NCI-H2227 treated with DMSO at 0.1 percent for 48 hours (cell line): ENCODE measurements around the gene COL4A2.
"Not testable (repeated sequence)": the region's sequence is repeated elsewhere in the genome, so short reads cannot be mapped to it uniquely, and the experiment has no call there.

Source experiments
- DNase-seq: peaks from one replicate; lab custom pipeline; 2025; lab: John Stamatoyannopoulos, UW

The COL4A2 gene

DNA sequence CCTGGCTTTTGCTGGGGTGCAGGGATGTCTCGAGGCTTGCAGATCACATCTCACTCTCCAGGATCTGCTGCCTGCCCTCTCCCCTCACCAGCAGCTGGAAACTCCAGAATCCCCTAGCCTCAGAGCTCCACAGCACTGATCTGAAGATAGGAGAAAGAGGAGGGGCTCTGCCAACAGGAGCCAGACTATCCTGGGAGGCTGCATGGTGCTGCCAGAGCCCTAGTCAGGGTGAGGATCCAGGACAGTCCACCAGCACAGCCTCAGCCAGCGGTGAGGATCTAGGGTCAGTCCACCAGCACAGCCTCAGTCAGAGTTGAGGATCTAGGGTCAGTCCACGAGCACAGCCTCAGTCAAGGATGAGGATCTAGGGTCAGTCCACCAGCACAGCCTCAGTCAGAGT is 189.2 kb downstream of the COL4A2 start:
- no peak for DNase-seq

DNA sequence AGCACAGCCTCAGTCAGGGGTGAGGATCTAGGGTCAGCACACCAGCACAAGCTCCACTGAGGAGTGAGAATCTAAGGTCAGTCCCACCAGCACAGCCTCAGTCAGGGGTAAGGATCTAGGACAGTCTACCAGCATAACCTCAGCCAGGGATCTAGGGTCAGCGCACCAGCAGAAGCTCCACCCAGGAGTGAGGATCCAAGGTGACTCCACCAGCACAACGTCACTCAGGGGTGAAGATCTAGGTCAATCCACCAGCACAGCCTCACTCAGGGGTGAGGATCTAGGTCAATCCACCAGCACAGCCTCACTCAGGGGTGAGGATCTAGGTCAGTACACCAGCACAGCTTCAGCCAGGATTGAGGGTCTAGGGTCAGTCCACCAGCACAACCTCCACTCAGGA is 189.9 kb downstream of the COL4A2 start:
- no peak for DNase-seq

DNA sequence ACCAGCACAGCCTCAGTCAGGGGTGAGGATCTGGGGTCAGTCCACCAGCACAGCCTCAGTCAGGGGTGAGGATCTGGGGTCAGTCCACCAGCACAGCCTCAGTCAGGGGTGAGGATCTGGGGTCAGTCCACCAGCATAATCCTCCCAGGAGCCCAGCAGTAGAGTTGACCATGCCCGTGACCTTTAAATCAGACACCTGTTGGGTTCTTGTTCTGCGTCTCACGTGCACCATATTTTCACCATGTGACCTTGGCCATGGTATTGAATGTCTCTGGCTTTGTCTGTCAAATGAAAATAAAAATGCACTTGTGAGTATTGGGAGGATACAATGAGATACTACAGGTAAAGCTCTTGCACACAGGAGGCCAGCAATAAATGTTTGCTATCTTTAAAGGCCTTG is 190.8 kb downstream of the COL4A2 start:
- not testable (repeated sequence) for DNase-seq

DNA sequence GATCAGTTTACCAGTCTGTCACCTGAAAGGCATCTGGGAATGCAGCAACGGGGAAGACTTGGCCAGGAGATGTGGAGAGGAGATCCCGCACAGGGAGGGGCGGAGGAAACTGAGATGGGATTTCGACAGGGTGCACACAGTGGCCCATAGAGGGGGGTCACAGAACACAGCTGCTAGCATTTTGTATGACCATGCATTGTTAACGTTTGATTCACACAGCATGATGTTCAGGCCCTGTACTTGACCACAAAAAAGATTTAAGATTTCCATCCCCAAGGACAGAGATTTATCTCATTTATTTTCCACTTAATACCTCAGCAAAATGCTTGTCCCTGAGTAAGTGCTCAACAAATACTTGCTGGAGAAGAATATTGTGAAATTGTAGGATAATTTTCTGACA is 191.2 kb downstream of the COL4A2 start:
- no peak for DNase-seq

DNA sequence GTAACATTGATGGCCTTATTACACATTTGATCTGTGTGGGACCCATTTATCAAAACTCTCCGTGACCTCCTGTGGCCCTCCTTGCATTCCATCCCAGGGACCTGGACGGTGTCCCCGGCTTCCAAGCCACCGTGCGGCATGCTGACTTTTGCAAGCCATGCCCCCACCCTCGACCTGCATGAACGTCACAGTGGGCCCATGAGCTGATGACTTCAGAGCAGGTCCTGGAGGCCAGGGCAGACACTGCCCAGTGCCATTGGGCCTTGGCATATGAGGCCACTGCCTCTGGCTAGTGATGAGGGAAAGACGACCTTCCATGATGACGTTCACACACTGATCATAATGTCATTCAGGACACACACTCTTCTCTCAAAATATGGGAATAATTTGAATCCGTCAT is 191.7 kb downstream of the COL4A2 start:
- no peak for DNase-seq

DNA sequence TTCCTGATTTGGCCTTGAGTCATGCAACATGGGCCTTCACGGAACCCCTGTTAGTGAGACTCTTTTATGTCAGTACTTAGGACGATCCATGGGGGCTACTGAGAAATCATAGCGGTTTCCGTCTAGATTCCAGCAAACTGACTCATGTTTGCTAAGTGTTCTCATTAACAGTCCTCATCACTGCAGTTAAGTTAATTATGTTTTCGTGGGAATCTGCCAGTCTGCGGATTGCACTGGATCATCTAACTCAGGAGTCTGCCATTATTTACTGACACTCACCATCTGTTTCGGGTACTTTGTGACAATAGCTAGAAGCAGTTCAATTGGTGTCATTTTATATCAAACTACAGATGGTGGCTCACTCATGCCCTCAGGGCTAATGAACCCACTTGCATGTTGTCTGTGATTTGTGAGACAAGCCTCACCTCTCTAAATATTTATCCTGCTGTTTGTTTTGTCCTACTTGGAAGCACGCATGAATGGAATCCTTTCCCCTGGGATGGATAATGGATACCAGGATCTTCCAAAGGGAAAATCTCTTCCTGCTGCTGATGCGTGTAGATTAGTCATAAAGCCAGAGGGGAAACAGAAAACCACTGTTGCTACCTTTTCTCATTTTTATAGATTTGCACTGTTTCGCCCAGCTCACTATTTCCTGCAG is 192.7 kb downstream of the COL4A2 start:
- no peak for DNase-seq

DNA sequence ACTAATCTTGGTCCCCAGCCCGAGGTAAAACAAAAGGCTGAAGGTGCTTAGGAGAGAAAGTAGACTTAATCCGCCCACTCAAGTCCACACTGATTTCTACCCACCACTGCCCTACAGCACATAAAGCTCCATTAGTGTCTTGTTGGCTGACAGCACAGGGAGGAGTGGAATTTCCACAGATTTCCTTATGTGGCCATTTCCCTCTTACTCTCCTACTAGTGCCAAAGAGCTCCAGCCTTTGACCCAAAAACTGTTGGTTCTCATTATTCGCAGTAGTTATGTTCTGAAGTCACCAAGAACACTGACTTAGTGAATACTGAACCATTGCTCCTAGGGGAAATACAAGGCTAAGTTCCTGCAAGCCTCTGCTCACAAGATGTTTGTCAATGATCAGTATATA is 193.3 kb downstream of the COL4A2 start:
- no peak for DNase-seq

DNA sequence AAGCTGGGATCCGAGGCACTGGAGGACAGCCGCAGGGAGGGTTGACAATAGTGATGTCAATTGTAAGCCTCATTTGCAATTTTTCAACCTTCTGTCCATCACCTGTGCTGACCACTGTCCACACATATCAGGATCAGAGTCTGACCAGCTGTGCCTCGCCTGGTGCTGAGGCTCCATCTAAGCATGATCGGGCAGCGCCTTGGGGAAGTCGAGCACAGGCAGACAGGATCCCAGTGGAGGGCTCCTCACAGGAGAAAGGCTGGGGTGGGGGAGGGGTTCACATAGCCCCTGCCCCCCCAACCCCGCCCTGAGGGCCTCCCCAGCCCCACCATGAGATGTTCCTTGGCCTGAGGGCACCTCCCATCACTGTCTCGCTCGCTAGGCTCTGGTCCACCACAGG is 194.1 kb downstream of the COL4A2 start:
- no peak for DNase-seq

DNA sequence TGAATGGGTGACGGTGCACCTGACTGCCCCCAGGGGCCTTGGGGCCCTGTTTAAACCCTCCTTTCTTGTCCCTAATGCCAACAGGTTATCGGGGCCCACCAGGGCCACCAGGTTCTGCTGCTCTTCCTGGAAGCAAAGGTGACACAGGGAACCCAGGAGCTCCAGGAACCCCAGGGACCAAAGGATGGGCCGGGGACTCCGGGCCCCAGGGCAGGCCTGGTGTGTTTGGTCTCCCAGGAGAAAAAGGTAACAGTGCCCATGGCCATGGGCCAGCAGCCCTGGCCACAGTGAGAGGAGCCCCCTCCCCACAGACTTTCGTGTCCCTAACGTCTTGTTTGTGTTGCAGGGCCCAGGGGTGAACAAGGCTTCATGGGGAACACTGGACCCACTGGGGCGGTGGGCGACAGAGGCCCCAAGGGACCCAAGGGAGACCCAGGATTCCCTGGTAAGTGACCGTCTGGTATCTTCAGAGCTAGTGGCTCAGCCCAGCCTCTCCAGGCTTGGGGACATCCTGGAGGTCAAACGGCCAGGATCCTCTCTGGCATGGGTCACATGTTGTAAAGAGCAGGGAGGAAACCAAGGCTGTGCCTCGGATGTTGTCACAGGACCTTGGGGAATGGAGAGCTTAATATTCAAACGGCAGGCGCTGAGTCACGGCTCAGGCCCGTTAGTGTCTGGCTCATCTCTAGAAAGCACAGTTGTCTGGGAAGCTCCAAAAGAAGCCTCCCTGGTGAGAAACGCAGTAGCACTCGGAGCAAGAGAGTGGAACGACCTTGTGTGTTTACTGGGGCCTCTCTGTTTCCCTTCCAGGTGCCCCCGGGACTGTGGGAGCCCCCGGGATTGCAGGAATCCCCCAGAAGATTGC is 196.2 kb downstream of the COL4A2 start:
- DNase-seq: no peak

DNA sequence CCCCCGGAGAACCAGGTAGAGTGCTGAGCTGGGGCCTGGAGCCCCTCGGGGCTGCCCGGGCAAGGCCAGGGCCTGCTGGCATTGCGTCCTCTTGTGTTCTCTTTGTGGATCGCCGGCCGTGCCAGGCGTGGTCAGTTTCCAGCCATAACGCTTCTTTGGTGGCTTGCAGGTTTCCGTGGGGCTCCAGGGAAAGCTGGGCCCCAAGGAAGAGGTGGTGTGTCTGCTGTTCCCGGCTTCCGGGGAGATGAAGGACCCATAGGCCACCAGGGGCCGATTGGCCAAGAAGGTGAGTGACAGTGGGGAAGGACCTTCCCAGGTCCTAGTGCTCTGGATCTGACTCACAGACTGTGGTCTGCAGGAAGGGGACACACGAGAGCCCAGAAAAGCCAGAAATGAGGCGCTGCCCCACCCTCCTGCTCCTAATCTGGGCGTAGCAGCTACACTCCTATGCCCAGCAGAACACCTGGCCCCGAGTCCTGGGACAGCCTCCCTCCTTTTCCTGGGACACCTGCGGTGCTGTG is 197.0 kb downstream of the COL4A2 start:
- DNase-seq: no peak

DNA sequence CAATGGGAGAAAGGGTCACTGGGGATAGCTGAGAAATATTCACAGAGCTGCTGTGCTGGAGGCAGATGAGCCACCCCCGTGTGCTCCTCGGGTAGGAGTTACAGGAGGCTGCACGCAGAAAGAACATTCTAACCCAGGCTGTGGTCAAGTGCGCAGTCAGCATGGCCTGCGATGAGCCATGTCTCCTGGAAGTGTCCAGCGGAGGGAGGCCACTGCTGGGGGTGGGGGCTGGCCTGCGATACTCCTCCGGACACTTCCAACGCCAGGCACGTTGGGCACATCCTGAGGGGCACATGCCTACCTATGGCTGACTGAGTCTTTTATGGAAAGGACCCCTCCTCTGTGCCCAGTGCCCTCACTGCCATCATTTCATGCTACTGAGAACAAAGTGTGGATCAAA is 198.5 kb downstream of the COL4A2 start:
- no peak for DNase-seq

DNA sequence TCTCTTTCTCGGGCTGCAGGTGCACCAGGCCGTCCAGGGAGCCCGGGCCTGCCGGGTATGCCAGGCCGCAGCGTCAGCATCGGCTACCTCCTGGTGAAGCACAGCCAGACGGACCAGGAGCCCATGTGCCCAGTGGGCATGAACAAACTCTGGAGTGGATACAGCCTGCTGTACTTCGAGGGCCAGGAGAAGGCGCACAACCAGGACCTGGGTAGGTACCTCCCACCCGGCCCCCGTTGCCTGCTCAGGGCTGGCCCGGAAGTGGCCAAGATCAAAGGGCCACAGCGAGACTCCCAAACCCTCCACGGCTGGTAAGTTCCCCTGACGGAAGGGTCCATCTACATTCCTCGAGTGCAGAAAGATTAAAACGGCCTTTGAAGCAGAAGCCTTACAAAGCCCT is 199.3 kb downstream of the COL4A2 start:
- DNase-seq: no peak

DNA sequence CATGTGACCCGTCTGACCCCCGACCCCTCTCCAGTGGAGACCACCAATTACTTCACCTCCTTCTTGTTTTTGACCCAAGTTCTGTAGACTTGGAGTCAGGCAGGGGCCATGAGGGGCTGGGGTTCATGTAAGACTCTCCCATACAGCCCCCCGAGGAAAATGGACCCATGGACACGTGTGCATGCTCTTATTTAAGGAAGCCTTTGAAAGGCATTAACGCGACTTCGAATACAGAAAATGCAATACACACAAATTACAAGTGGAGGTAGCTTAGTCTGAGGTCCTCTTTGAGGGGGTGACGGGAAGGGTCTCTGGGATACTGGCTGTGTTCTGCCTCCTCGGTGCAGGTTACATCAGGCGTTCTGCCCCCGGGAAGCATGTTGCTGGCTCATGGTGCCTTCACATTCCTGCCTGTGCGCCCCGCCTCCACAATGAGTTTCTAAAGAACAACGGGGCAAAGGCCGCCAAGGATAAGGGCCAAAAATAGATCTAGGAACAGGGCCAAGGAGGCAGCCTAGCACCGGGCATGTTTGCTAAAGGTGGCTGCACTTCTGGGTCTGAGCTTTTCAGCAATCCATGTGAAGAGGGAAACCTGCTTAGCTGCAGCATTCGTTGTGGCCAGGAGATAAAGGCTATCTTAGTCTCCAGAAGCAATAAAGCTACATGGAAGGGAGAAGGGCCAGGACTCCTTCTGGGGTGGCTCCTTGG is 199.9 kb downstream of the COL4A2 start:
- no peak for DNase-seq

DNA sequence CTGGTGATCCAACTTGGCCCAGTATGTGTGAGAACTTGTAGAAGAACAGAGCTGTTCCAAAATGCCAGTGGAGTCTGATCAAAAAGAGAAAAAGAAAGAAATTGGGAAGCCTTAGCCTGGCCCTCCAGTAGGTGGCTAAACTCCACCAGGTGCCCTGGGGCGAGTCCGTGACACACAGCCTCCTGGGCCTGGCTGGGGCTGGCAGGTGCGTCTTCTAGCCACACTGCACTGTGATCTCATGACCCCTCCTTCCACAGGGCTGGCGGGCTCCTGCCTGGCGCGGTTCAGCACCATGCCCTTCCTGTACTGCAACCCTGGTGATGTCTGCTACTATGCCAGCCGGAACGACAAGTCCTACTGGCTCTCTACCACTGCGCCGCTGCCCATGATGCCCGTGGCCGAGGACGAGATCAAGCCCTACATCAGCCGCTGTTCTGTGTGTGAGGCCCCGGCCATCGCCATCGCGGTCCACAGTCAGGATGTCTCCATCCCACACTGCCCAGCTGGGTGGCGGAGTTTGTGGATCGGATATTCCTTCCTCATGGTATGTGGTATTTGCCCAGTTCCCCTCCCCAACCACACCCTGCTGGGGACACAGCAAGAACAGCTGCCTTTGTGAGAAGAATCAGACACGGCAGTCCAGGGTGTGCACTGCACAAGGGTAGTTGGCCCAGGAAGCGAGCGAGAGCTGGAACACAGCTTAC is 200.7 kb downstream of the COL4A2 start:
- DNase-seq: no peak

DNA sequence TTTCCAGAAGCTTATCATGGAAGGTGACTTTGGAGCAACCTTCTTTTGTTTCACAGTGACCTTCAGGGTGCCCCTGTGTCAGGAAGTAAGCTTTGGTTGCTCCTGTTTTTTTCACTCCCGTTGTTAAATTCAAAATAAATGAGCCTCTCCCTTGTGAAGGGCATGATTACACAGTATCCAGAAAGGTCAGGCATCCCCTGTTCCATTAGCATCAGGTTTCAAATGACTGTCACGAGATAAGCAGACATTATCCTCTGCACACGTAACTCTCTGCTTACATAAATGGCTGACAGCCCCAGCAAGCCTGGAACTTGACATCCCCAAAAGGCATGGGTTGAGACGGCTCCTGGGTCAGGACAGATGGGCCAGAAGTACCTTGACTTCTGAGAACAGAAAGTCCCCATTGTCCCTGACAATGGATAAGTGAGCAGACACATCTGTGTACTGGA is 202.4 kb downstream of the COL4A2 start:
- DNase-seq: no peak

DNA sequence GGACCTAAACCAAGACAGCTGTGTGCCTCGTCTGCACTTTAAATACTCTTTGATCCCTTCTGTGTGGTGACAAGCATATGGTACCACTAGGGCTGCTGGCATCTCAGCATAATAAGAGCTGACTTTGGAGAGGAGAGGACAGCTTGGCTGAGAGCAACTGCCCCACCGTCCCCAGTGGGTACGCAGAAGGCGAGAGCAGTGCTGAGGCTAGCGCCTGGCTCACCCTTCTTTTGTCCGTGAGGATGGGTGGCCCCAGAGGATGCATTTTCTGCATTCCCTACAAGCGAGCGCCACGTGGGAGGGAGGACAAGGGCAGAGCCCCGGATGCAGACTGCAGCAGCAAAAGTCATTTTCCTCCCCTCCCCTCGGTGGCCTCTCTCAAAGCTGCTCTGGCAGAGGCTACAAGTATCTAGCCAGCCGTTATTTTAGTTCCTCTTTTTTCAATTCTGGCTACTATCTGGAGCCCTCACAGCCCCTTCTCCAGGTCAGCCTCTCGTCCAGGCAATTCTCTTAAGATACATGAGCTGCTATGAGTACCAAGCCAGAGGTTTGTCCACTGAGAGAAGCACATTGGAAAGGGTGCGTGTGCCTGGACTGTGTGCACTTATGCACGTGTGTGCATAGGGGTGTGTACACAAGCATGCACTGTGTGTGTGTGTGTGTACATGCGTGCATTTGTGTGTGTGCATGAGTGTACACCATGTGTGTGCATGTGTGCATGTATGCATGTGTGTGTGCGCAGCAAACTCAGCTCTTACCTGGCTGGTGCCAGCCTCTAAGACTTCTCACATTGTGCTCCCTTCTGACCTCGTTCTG is 203.1 kb downstream of the COL4A2 start:
- DNase-seq: no peak

DNA sequence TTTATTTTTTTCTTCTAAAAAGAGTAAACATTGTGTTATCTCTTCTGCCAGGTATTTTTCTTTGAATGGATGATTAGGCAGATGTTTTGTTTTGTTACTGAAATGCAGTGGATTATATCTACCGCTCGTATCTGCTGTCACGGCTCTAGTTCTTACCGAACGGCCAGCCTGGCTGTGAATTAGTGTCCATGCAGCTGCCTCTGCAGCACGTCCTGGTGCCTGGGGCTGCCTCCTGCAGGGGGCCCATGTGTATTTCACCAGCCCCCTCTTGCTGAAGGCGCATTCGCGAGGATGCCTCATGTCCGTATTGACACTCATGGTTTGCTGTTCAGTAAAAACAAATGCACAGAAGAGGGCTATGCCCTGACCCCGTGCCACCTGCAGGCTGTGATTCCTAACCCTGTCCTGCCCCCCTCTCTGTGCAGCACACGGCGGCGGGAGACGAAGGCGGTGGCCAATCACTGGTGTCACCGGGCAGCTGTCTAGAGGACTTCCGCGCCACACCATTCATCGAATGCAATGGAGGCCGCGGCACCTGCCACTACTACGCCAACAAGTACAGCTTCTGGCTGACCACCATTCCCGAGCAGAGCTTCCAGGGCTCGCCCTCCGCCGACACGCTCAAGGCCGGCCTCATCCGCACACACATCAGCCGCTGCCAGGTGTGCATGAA is 204.6 kb downstream of the COL4A2 start:
- no peak for DNase-seq

DNA sequence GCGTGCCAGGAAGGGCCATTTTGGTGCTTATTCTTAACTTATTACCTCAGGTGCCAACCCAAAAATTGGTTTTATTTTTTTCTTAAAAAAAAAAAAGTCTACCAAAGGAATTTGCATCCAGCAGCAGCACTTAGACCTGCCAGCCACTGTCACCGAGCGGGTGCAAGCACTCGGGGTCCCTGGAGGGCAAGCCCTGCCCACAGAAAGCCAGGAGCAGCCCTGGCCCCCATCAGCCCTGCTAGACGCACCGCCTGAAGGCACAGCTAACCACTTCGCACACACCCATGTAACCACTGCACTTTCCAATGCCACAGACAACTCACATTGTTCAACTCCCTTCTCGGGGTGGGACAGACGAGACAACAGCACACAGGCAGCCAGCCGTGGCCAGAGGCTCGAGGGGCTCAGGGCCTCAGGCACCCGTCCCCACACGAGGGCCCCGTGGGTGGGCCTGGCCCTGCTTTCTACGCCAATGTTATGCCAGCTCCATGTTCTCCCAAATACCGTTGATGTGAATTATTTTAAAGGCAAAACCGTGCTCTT is 205.2 kb downstream of the COL4A2 start:
- no peak for DNase-seq

DNA sequence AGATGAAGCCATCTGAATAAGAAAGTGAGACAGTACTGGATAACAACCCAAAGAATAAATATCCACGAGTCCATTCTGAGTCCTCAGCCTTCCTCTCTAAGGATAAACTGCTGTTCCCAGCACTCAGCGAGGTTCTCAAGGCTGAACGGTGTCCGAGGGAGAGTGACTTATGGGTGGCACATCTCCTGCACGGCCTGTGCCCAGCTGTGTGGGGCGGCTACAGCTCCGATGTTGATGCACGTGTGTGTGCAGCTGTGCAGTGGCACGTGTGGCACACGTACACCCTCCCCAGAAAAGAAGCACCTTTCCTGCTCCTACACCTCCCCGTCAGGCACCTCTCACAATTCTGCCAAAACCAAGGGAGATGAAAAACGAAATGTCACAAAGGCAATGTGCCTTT is 209.4 kb downstream of the COL4A2 start:
- no peak for DNase-seq

DNA sequence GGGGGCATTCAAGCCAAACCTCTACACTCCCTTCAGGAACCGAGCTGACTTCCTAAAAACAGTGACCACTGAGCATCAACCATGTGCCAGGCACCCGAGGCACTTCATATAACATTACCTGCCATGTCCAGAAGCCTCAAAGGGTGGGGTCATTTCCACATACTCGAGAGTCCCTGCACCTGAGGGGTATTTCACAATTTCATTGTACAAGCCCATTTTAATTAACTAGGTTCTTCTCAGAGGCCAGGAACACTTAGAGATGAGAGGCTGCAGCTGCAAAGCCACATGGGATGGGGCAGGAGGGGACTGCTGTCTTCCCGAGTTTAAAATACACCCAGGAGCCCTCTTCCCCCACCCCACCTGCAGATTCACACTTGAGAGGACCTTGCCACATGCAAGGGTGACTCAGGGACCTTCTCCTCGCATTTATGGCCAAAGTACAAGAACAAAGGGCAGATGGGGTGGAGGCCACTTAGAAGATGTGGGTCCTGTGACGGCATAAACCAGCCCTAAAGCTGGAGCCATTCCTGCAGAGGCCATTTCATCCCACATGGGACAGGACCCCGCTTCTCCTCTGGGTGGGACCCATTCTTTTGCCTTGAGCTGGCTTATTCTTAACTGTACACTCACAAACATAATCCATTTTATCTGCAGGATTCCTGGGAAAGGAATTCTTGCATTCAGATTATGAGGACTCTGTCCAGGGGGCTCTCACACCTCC is 210.6 kb downstream of the COL4A2 start:
- no peak for DNase-seq
